SK-N-SH treated with all-trans-retinoic acid at 6 μM for 48 hours (cell line): ENCODE results near the gene ZNF618.

Source experiments
- ATAC-seq: fragments of 200-7000 bp; cut with Tn5 transposase; 3 replicates; pipeline ENCODE4 v1.9.1; 2020; ENCODE audit warnings: mild to moderate bottlenecking, moderate library complexity
- ARNTL ChIP-seq: fragments of 450-650 bp; formaldehyde crosslinking; IDR thresholded peaks from 2 replicates; pipeline ENCODE4 v1.5.0; 2020; ENCODE audit warnings: low read depth, mild to moderate bottlenecking, moderate library complexity, borderline replicate concordance
- BACH2 ChIP-seq: fragments of 250-450 bp; sonication (Bioruptor Pico); IDR thresholded peaks from 2 replicates; pipeline ENCODE4 v1.9.0; 2021; ENCODE audit warnings: mild to moderate bottlenecking, borderline replicate concordance
- CREB5 ChIP-seq: fragments of 250-450 bp; sonication (Bioruptor Pico); IDR thresholded peaks from 2 replicates; pipeline ENCODE4 v1.5.1; 2020; ENCODE audit warnings: low read depth, mild to moderate bottlenecking, moderate library complexity
- CSDC2 ChIP-seq: fragments of 250-450 bp; sonication (Bioruptor Pico); IDR thresholded peaks from 2 replicates; pipeline ENCODE4 v1.5.0; 2020; ENCODE audit warnings: mild to moderate bottlenecking, moderate library complexity
- ESRRG ChIP-seq: fragments of 250-450 bp; sonication (Bioruptor Pico); IDR thresholded peaks from 2 replicates; pipeline ENCODE4 v1.6.1; 2021; ENCODE audit warnings: mild to moderate bottlenecking
- GLIS3 ChIP-seq: fragments of 250-450 bp; sonication (Bioruptor Pico); IDR thresholded peaks from 2 replicates; pipeline ENCODE4 v1.5.0; 2020; ENCODE audit warnings: mild to moderate bottlenecking, moderate library complexity
- OSR1 ChIP-seq: fragments of 250-450 bp; sonication (Bioruptor Pico); IDR thresholded peaks from 2 replicates; pipeline ENCODE4 v1.8.0; 2022; ENCODE audit warnings: moderate library complexity, mild to moderate bottlenecking, inconsistent platforms
- POU6F1 ChIP-seq: fragments of 250-450 bp; sonication (Bioruptor Pico); IDR thresholded peaks from 2 replicates; pipeline ENCODE4 v1.8.0; 2021; ENCODE audit warnings: low read depth, mild to moderate bottlenecking, moderate library complexity, borderline replicate concordance
- PPARA ChIP-seq: fragments of 250-450 bp; sonication (Bioruptor Pico); IDR thresholded peaks from 2 replicates; pipeline ENCODE4 v1.5.0; 2020; ENCODE audit warnings: mild to moderate bottlenecking, borderline replicate concordance
- RARB ChIP-seq: fragments of 250-450 bp; sonication (Bioruptor Pico); IDR thresholded peaks from 2 replicates; pipeline ENCODE4 v1.8.0; 2021; ENCODE audit warnings: mild to moderate bottlenecking, moderate library complexity
- SNAI2 ChIP-seq: fragments of 250-450 bp; sonication (Bioruptor Pico); IDR thresholded peaks from 2 replicates; pipeline ENCODE4 v1.5.0; 2020; ENCODE audit warnings: mild to moderate bottlenecking, moderate library complexity
- TCF4 ChIP-seq: fragments of 250-450 bp; sonication (Bioruptor Pico); IDR thresholded peaks from 2 replicates; pipeline ENCODE4 v1.8.0; 2021; ENCODE audit warnings: mild to moderate bottlenecking, moderate library complexity, borderline replicate concordance
- ZC3H10 ChIP-seq: fragments of 250-450 bp; sonication (Bioruptor Pico); IDR thresholded peaks from 2 replicates; pipeline ENCODE4 v1.5.1; 2021; ENCODE audit warnings: mild to moderate bottlenecking, moderate library complexity
- ZFP3 ChIP-seq: fragments of 250-450 bp; sonication (Bioruptor Pico); IDR thresholded peaks from 2 replicates; pipeline ENCODE4 v1.5.0; 2020; ENCODE audit warnings: mild to moderate bottlenecking, moderate library complexity
- ZNF70 ChIP-seq: fragments of 450-650 bp; formaldehyde crosslinking; IDR thresholded peaks from 2 replicates; pipeline ENCODE4 v1.5.0; 2020; ENCODE audit warnings: mild to moderate bottlenecking, moderate library complexity
- ZNF8 ChIP-seq: fragments of 450-650 bp; formaldehyde crosslinking; IDR thresholded peaks from 2 replicates; pipeline ENCODE4 v1.5.0; 2020; ENCODE audit warnings: mild to moderate bottlenecking, moderate library complexity
- TF ChIP-seq, protein P1 (sequence below): fragments of 250-450 bp; sonication (Bioruptor Pico); IDR thresholded peaks from 2 replicates; pipeline ENCODE4 v1.5.0; 2020; ENCODE audit warnings: mild to moderate bottlenecking, moderate library complexity
- TF ChIP-seq, protein P2 (sequence below): fragments of 250-450 bp; sonication (Bioruptor Pico); IDR thresholded peaks from 2 replicates; pipeline ENCODE4 v1.8.0; 2020; ENCODE audit warnings: mild to moderate bottlenecking, moderate library complexity, borderline replicate concordance

ZNF618 gene

GRCh38 chr9:113914517-113914916 is 38.4 kb downstream of the ZNF618 start (continued):
- TF ChIP-seq, protein P1, sequence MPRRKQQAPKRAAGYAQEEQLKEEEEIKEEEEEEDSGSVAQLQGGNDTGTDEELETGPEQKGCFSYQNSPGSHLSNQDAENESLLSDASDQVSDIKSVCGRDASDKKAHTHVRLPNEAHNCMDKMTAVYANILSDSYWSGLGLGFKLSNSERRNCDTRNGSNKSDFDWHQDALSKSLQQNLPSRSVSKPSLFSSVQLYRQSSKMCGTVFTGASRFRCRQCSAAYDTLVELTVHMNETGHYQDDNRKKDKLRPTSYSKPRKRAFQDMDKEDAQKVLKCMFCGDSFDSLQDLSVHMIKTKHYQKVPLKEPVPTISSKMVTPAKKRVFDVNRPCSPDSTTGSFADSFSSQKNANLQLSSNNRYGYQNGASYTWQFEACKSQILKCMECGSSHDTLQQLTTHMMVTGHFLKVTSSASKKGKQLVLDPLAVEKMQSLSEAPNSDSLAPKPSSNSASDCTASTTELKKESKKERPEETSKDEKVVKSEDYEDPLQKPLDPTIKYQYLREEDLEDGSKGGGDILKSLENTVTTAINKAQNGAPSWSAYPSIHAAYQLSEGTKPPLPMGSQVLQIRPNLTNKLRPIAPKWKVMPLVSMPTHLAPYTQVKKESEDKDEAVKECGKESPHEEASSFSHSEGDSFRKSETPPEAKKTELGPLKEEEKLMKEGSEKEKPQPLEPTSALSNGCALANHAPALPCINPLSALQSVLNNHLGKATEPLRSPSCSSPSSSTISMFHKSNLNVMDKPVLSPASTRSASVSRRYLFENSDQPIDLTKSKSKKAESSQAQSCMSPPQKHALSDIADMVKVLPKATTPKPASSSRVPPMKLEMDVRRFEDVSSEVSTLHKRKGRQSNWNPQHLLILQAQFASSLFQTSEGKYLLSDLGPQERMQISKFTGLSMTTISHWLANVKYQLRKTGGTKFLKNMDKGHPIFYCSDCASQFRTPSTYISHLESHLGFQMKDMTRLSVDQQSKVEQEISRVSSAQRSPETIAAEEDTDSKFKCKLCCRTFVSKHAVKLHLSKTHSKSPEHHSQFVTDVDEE (CRISPR knock-in tag): no peak
- no peak for TF ChIP-seq OSR1 (CRISPR knock-in tag)
- no peak for TF ChIP-seq SNAI2 (CRISPR knock-in tag)

GRCh38 chr9:113915817-113916434 is 39.8 kb downstream of the ZNF618 start:
- no peak for TF ChIP-seq ZC3H10
- ATAC-seq: no peak

DNA sequence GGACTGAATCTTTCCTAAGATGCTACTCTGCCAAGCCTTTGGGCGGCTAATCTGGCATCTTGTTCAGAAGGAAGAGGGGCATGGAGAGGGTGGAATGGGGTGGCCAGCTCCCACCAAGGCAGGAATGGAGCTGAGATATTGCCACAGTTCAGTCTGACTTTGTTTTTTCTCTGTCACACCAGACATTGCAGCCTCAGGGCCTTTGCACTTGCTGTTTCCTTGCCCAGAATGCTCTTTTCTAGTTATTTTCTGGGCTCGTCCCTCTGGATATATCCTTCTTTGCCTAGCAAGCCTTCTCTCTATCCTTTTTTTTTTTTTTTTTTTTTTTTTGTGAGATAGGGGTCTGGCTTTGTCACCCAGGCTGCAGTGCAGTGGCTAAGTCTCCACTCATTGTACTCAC is 40.8 kb downstream of the ZNF618 start:
- no peak for TF ChIP-seq GLIS3 (CRISPR knock-in tag)
- no peak for TF ChIP-seq CSDC2
- TF ChIP-seq RARB (CRISPR knock-in tag): no peak
- TF ChIP-seq, protein P1 (CRISPR knock-in tag): no peak
- no peak for TF ChIP-seq BACH2 (CRISPR knock-in tag)
- TF ChIP-seq, protein P2, sequence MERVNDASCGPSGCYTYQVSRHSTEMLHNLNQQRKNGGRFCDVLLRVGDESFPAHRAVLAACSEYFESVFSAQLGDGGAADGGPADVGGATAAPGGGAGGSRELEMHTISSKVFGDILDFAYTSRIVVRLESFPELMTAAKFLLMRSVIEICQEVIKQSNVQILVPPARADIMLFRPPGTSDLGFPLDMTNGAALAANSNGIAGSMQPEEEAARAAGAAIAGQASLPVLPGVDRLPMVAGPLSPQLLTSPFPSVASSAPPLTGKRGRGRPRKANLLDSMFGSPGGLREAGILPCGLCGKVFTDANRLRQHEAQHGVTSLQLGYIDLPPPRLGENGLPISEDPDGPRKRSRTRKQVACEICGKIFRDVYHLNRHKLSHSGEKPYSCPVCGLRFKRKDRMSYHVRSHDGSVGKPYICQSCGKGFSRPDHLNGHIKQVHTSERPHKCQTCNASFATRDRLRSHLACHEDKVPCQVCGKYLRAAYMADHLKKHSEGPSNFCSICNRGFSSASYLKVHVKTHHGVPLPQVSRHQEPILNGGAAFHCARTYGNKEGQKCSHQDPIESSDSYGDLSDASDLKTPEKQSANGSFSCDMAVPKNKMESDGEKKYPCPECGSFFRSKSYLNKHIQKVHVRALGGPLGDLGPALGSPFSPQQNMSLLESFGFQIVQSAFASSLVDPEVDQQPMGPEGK: no peak
- no peak for TF ChIP-seq ZNF70
- ATAC-seq: no peak

DNA sequence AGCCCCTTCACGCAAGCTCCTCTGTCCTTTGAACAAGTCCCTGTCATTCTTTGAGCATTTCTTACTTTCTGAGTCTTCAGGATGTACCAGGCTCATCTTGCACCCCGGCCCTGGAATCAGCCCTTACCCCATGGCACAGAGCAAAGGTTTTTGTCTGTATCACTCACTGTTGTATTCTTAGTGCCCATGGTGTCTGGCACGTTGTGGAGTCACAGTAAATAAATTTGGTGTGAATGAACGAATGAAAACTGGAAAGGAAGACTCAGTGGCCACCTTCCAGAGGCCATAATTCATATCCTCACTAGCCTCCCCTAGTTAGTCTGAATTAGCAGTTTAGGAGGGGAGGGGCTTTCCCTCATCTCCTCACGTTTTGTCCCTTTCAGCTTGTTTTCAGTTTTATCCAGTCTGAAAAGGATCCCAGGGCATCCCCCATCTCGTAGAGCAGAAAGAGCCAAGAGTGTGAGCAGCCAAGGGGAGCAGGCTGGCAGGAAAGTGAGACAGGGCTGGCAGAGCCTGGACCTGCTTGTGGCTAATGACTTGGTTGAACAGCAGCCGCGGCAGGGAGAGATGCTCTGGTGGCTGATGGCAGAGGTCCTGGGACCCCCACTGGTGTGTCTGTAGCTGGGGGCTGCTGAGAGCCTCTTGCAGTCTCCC is 42.7 kb downstream of the ZNF618 start:
- TF ChIP-seq ARNTL (CRISPR knock-in tag) (no peak), BACH2 (CRISPR knock-in tag) (no peak), ESRRG (CRISPR knock-in tag) (no peak), ZFP3 (CRISPR knock-in tag) (no peak), TCF4 (CRISPR knock-in tag) (no peak), ZNF8 (CRISPR knock-in tag) (no peak), ZC3H10 (no peak), GLIS3 (CRISPR knock-in tag) (no peak), PPARA (no peak), CREB5 (no peak), POU6F1 (CRISPR knock-in tag) (no peak)
- TF ChIP-seq, protein P2: no peak
- TF ChIP-seq, protein P1 (CRISPR knock-in tag): no peak
- ATAC-seq: no peak
